ENCODE measurements around the gene GJB4. TPM values are rescaled to one million over a fixed set of nuclear protein-coding genes. Genes with fewer than 3 reads are reported as not detected.
"Not testable (repeated sequence)": the region's sequence is repeated elsewhere in the genome, so short reads cannot be mapped to it uniquely, and the experiment has no call there.

GJB4 gene
- total RNA-seq, 4 donors from 2014 or later = 0.27 TPM; not detected in 3

- no peak for TF ChIP-seq POLR2AphosphoS5 (IDR thresholded peaks at IDR 0.05)
- no peak for TF ChIP-seq EP300 (IDR thresholded peaks at IDR 0.05)
- TF ChIP-seq, protein P1, sequence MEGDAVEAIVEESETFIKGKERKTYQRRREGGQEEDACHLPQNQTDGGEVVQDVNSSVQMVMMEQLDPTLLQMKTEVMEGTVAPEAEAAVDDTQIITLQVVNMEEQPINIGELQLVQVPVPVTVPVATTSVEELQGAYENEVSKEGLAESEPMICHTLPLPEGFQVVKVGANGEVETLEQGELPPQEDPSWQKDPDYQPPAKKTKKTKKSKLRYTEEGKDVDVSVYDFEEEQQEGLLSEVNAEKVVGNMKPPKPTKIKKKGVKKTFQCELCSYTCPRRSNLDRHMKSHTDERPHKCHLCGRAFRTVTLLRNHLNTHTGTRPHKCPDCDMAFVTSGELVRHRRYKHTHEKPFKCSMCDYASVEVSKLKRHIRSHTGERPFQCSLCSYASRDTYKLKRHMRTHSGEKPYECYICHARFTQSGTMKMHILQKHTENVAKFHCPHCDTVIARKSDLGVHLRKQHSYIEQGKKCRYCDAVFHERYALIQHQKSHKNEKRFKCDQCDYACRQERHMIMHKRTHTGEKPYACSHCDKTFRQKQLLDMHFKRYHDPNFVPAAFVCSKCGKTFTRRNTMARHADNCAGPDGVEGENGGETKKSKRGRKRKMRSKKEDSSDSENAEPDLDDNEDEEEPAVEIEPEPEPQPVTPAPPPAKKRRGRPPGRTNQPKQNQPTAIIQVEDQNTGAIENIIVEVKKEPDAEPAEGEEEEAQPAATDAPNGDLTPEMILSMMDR (IDR thresholded peaks at IDR 0.05) = no peak
- TF ChIP-seq POLR2A (IDR thresholded peaks at IDR 0.05) = no peak
- Histone ChIP-seq H3K27me3 (peaks cover 46% of the 10 kb centered on the region), H3K27ac (no peak overlapping the region), H3K4me3 (no peak overlapping the region), H3K36me3 (no peaks in the 10 kb centered on the region), H3K9me3 (no peaks in the 10 kb centered on the region), H3K4me1 (no peaks in the 10 kb centered on the region)
- 71 to 79% methylated on average over 2 to 3 of the region's 3 CpGs for WGBS, 2 donors (ENCODE audit: low coverage in 1 of 2)
- no peak for ATAC-seq
These were observed 9.3 kb downstream of the GJB4 start for GRCh38 chr1:34768856-34769255.

GRCh38 chr1:34770891-34771504 lies 11.5 kb downstream of the GJB4 start:
- H3K27ac ChIP-seq = no peak overlapping the region
- H3K4me3 ChIP-seq = no peak overlapping the region
- no peaks in the 10 kb centered on the region for H3K4me1 ChIP-seq
- TF ChIP-seq POLR2AphosphoS5 (IDR thresholded peaks at IDR 0.05) = no peak
- TF ChIP-seq EP300 (IDR thresholded peaks at IDR 0.05) = no peak
- TF ChIP-seq, protein P1 (IDR thresholded peaks at IDR 0.05) = no peak
- no peak for TF ChIP-seq POLR2A (IDR thresholded peaks at IDR 0.05)
- H3K9me3 ChIP-seq = no peaks in the 10 kb centered on the region
- no peaks in the 10 kb centered on the region for H3K36me3 ChIP-seq
- no peak for ATAC-seq
- WGBS, 2 donors (ENCODE audit: low coverage in 1 of 2) = 57 to 74% methylated on average over 4 to 5 of the region's 5 CpGs
- peaks cover 45% of the 10 kb centered on the region for H3K27me3 ChIP-seq

DNA sequence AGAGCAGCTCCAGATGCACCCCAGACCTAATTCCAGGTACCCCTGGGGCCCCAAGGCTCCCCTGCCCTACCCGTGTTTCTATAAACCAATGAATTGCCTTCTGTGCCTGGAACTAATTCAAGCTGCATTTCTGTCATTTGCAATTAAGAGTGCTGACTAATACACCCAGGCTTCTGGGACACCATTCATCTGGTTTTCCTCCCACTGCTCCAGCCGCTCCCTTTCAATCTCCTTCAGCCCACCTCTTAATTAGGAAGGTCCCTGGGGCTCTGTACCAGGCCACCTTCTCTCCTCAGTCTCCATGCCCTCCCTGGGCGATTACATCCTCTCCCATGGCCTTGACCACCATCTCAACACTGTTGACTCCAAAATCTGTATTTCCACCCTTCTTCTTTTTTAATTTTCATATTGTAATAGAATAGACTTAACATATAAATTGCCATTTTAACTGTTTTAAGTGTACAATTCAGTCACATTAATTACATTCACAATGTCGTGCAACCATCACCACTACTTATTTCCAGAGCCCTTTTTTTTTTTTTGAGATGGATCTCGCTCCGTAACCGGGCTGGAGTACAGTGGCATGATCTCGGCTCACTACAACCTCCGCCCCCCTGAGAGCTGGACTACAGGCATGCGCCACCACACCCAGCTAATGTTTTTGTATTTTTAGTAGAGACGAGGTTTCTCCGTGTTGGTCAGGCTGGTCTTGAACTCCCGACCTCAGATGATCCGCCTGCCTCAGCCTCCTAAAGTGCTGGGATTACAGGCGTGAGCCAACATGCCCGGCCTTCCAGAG lies 12.2 kb downstream of the GJB4 start:
- no peak for TF ChIP-seq POLR2AphosphoS5 (IDR thresholded peaks at IDR 0.05)
- TF ChIP-seq EP300 (IDR thresholded peaks at IDR 0.05) = no peak
- TF ChIP-seq, protein P1 (IDR thresholded peaks at IDR 0.05) = no peak
- ATAC-seq = no peak
- WGBS, 2 donors (ENCODE audit: low coverage in 1 of 2) = 78 to 86% methylated on average over 12 to 15 of the region's 16 CpGs
- no peak overlapping the region for H3K27ac ChIP-seq
- H3K4me1 ChIP-seq = no peaks in the 10 kb centered on the region
- H3K27me3 ChIP-seq = peaks cover 49% of the 10 kb centered on the region
- no peak overlapping the region for H3K4me3 ChIP-seq
- H3K9me3 ChIP-seq = no peaks in the 10 kb centered on the region
- no peaks in the 10 kb centered on the region for H3K36me3 ChIP-seq

DNA sequence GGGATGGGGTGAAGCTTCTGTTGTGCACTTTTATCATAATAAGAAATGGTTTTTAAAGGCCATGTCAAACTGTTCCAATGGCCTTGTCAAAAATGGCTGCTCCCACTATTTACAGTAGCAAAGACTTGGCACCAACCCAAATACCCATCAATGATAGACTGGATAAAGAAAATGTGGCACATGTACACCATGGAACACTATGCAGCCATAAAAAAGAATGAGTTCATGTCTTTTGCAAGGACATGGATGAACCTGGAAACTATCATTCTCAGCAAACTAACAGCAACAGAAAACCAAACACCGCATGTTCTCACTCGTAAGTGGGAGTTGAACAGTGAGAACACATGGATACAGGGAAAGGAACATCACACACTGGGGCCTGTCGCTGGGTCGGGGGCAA lies 13.6 kb downstream of the GJB4 start:
- H3K27me3 ChIP-seq = peaks cover 62% of the 10 kb centered on the region
- not testable (repeated sequence) for ATAC-seq, H3K27ac ChIP-seq, H3K4me1 ChIP-seq, H3K4me3 ChIP-seq, H3K9me3 ChIP-seq, H3K36me3 ChIP-seq
- WGBS, 2 donors (ENCODE audit: low coverage in 1 of 2) = 84% methylated on average over 3 to 4 of the region's 4 CpGs

DNA sequence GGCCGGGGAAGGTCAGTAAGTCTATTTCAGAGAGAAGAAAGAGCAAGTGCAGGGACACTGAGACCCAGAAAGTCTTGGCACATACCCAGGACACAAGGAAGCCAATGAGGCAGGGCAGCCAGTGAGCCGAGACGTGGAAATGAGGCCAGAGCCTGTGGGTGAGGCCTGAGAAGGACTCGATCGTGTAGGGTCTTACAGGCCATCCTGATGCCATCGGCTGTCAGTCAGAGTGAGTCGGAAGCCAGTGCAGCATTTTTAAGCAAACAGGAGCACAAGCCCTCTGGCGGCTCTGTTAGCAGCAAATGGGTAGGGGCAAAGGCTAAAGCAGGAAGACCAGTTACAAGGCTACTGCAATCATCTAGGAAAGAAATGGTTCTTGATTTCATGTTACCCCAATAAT lies 15.4 kb downstream of the GJB4 start:
- ATAC-seq = no peak
- Histone ChIP-seq H3K9me3 (no peaks in the 10 kb centered on the region), H3K36me3 (no peaks in the 10 kb centered on the region), H3K4me3 (no peak overlapping the region), H3K4me1 (no peaks in the 10 kb centered on the region), H3K27me3 (peaks cover 77% of the 10 kb centered on the region), H3K27ac (no peak overlapping the region)
- WGBS, 2 donors (ENCODE audit: low coverage in 1 of 2) = 34 to 51% methylated on average over 2 to 8 of the region's 8 CpGs
- TF ChIP-seq POLR2AphosphoS5 (IDR thresholded peaks at IDR 0.05) = no peak

GRCh38 chr1:34776911-34777310 lies 17.4 kb downstream of the GJB4 start:
- no peak for ATAC-seq
- H3K27me3 ChIP-seq = peaks cover 88% of the 10 kb centered on the region
- H3K4me1 ChIP-seq = peaks cover 0 to 15% (median 8%) of the 10 kb centered on the region in 3 donors
- no peaks in the 10 kb centered on the region for H3K9me3 ChIP-seq
- H3K27ac ChIP-seq = no peak overlapping the region
- no CpG with 5 or more reads among the region's 3 CpGs for WGBS, 2 donors (ENCODE audit: low coverage in 1 of 2)
- H3K36me3 ChIP-seq = no peaks in the 10 kb centered on the region
- no peak overlapping the region for H3K4me3 ChIP-seq
- TF ChIP-seq, protein P1 (IDR thresholded peaks at IDR 0.05) = no peak
- TF ChIP-seq POLR2AphosphoS5 (IDR thresholded peaks at IDR 0.05) = no peak
- no peak for TF ChIP-seq EP300 (IDR thresholded peaks at IDR 0.05)
- no peak for TF ChIP-seq POLR2A (IDR thresholded peaks at IDR 0.05)

Measured in gastroesophageal sphincter (tissue), 4 donors.